Endothelial cell (in vitro differentiated cells): Measurements from ENCODE around the gene ASCL3. TPM values are rescaled to one million over a fixed set of nuclear protein-coding genes. Genes with fewer than 3 reads are reported as not detected.
"Not testable (repeated sequence)": the region's sequence is repeated elsewhere in the genome, so short reads cannot be mapped to it uniquely, and the experiment has no call there.

Experiments used
- DNase-seq: peaks from one replicate; pipeline ENCODE4 v3.0.0; 2021; ENCODE audit warnings: low spot score
- H3K27ac Mint-ChIP-seq: one replicate; pipeline ENCODE4 v1.8.0; 2021; ENCODE audit warnings: mixed read lengths, inconsistent platforms; ENCODE audit not compliant: unreplicated experiment
- H3K27me3 Mint-ChIP-seq: one replicate; pipeline ENCODE4 v1.8.0; 2021; ENCODE audit warnings: mild to moderate bottlenecking, moderate library complexity, mixed read lengths, inconsistent platforms; ENCODE audit not compliant: unreplicated experiment
- H3K36me3 Mint-ChIP-seq: one replicate; pipeline ENCODE4 v1.8.0; 2021; ENCODE audit warnings: mild to moderate bottlenecking, low read depth, mixed read lengths, inconsistent platforms; ENCODE audit not compliant: unreplicated experiment
- H3K4me1 Mint-ChIP-seq: one replicate; pipeline ENCODE4 v1.8.0; 2021; ENCODE audit warnings: mild to moderate bottlenecking, mixed read lengths, inconsistent platforms; ENCODE audit not compliant: unreplicated experiment
- H3K4me3 Mint-ChIP-seq: one replicate; pipeline ENCODE4 v1.8.0; 2021; ENCODE audit warnings: mild to moderate bottlenecking, mixed read lengths, inconsistent platforms; ENCODE audit not compliant: unreplicated experiment
- H3K9me3 Mint-ChIP-seq: one replicate; pipeline ENCODE4 v1.8.0; 2021; ENCODE audit warnings: mixed read lengths, inconsistent platforms; ENCODE audit not compliant: unreplicated experiment
- CTCF ChIP-seq: fragments of 200-600 bp; sonication (generic); IDR thresholded peaks from one replicate; pipeline ENCODE4 v1.5.0; 2021; ENCODE audit warnings: antibody characterized with exemption; ENCODE audit not compliant: unreplicated experiment
- total RNA-seq: library from RNA; stranded (reverse); fragmentation: NEBNext Ultra II Directional; extraction: Animal tissue kit (Norgen Biotek cat#: 25700); gene quantifications from one replicate; pipeline ENCODE4 v1.2.1, GENCODE V29; 2021; ENCODE audit not compliant: unreplicated experiment

ASCL3 gene
- total RNA-seq, 1 donor from 2014 or later, result not detected

GRCh38 chr11:8905528-8906165 lies 37.2 kb downstream of the ASCL3 start:
- Mint-ChIP-seq H3K4me1 (no peaks in the 10 kb centered on the region), H3K36me3 (peaks cover 4% of the 10 kb centered on the region), H3K27me3 (peaks cover 4% of the 10 kb centered on the region), H3K4me3 (no peak overlapping the region), H3K9me3 (peaks cover 4% of the 10 kb centered on the region), H3K27ac (no peak overlapping the region)
- no peak for TF ChIP-seq CTCF
- DNase-seq, result no peak

GRCh38 chr11:8899119-8899753 lies 43.6 kb downstream of the ASCL3 start:
- no peak for TF ChIP-seq CTCF
- Mint-ChIP-seq H3K4me3 (no peak overlapping the region), H3K4me1 (no peaks in the 10 kb centered on the region), H3K9me3 (peaks cover 4% of the 10 kb centered on the region), H3K27ac (no peak overlapping the region), H3K27me3 (no peaks in the 10 kb centered on the region), H3K36me3 (peaks cover 15% of the 10 kb centered on the region)
- no peak for DNase-seq

GRCh38 chr11:8891185-8891584 lies 51.6 kb downstream of the ASCL3 start:
- not testable (repeated sequence) for H3K27me3 Mint-ChIP-seq, H3K4me3 Mint-ChIP-seq, H3K9me3 Mint-ChIP-seq, DNase-seq, H3K27ac Mint-ChIP-seq, H3K4me1 Mint-ChIP-seq
- H3K36me3 Mint-ChIP-seq, result peaks cover 13% of the 10 kb centered on the region

Other genes starting within 250 kb of the ASCL3 start
- gene AKIP1, start 31.8 kb downstream of the ASCL3 start, total RNA-seq, result 20.8 TPM
- gene C11orf16, start 10.1 kb downstream of the ASCL3 start, total RNA-seq, result not detected
- 23.4 TPM for gene TMEM9B, start 21.4 kb upstream of the ASCL3 start, total RNA-seq
- 1.4 TPM for gene NRIP3, start 61.0 kb upstream of the ASCL3 start, total RNA-seq
- 2.4 TPM for gene SCUBE2, start 148.6 kb upstream of the ASCL3 start, total RNA-seq